GM19372 (cell line): ENCODE measurements around the gene ZNF407.

Experiments
- ATAC-seq: cut with Tn5 transposase; IDR thresholded peaks from one replicate; pipeline ENCODE4 v1.9.1; 2021; ENCODE audit warnings: mild to moderate bottlenecking, low read depth, moderate library complexity; ENCODE audit not compliant: unreplicated experiment

ZNF407 gene

GRCh38 chr18:74914052-74914591, 316.5 kb downstream of the ZNF407 start:
- no peak for ATAC-seq

- ATAC-seq, result no peak
Observed at GRCh38 chr18:74914648-74915047, 317.0 kb downstream of the ZNF407 start.

- no peak for ATAC-seq
Observed at GRCh38 chr18:74916773-74917393, 319.2 kb downstream of the ZNF407 start.

- ATAC-seq, result no peak
Observed at GRCh38 chr18:74918276-74918790, 320.7 kb downstream of the ZNF407 start.

GRCh38 chr18:74921057-74921820, 323.6 kb downstream of the ZNF407 start:
- no peak for ATAC-seq

GRCh38 chr18:74926051-74926450, 328.4 kb downstream of the ZNF407 start:
- ATAC-seq, result no peak

- ATAC-seq, result no peak
Observed at GRCh38 chr18:74928194-74928968, 330.7 kb downstream of the ZNF407 start.

- no peak for ATAC-seq
Observed at GRCh38 chr18:74929110-74929509, 331.4 kb downstream of the ZNF407 start.

- ATAC-seq, result no peak
Observed at GRCh38 chr18:74930616-74931015, 332.9 kb downstream of the ZNF407 start.

- ATAC-seq, result no peak
Observed at GRCh38 chr18:74933930-74934329, 336.3 kb downstream of the ZNF407 start.

- ATAC-seq, result no peak
Observed at GRCh38 chr18:74935434-74935833, 337.8 kb downstream of the ZNF407 start.

- ATAC-seq, result no peak
Observed at GRCh38 chr18:74936343-74936742, 338.7 kb downstream of the ZNF407 start.

- ATAC-seq, result no peak
Observed at GRCh38 chr18:74937291-74937690, 339.6 kb downstream of the ZNF407 start.

- no peak for ATAC-seq
Observed at GRCh38 chr18:74940856-74941255, 343.2 kb downstream of the ZNF407 start.

GRCh38 chr18:74942319-74942910, 344.7 kb downstream of the ZNF407 start:
- peak; percentile 84 for ATAC-seq

- no peak for ATAC-seq
Observed at GRCh38 chr18:74944676-74945075, 347.0 kb downstream of the ZNF407 start.

- ATAC-seq, result no peak
Observed at GRCh38 chr18:74945774-74946545, 348.3 kb downstream of the ZNF407 start.

GRCh38 chr18:74946646-74947375, 349.1 kb downstream of the ZNF407 start:
- no peak for ATAC-seq

GRCh38 chr18:74947417-74947816, 349.7 kb downstream of the ZNF407 start:
- no peak for ATAC-seq
